Activated effector memory CD4-positive, alpha-beta T cell treated with Interleukin-2 at 50 U/mL for 16 hours (primary cell): ENCODE measurements around the gene DCAF16.
"Not testable (repeated sequence)": the region's sequence is repeated elsewhere in the genome, so short reads cannot be mapped to it uniquely, and the experiment has no call there.

Experiments used
- DNase-seq: peaks from one replicate; pipeline ENCODE4 v3.0.0-alpha.2; 2020

DCAF16 gene

GRCh38 chr4:17810260-17811077, at the start of gene DCAF16, which contains the start of gene NCAPG:
Gene DCAF16 (minus strand): TSS chr4:17810757. CDS start chr4:17804141, 6,616 bp downstream.
Gene NCAPG (plus strand): TSS chr4:17810979. CDS start chr4:17811078, 99 bp downstream.
- DNase-seq = peak; percentile 98

- no peak for DNase-seq
These were observed 49.3 kb upstream of the DCAF16 start for GRCh38 chr4:17859793-17860406.

DNA sequence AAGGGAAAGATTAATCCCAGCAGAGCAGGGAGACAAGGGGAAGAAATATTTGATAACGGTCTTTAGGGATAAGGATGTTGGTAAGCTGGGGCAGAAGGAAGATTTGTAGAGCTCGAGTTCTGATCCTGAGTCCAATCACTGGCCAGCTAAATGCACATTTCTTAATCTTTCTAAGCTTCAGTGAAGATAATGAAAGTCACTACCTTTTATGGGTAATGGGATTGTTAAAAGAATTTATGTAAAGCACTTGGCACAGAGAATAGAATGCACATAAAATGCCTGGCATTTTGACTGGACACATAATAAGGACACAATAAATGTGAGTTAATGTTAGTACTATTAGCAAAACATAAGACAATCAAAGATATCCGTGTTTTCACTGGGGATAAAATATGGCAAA, 43.5 kb upstream of the DCAF16 start:
- DNase-seq = no peak

- DNase-seq = no peak
These were observed 41.4 kb upstream of the DCAF16 start for GRCh38 chr4:17851959-17852358.

GRCh38 chr4:17850295-17850694, 39.7 kb upstream of the DCAF16 start:
- not testable (repeated sequence) for DNase-seq

- no peak for DNase-seq
These were observed 35.7 kb upstream of the DCAF16 start for GRCh38 chr4:17846266-17846665.

DNA sequence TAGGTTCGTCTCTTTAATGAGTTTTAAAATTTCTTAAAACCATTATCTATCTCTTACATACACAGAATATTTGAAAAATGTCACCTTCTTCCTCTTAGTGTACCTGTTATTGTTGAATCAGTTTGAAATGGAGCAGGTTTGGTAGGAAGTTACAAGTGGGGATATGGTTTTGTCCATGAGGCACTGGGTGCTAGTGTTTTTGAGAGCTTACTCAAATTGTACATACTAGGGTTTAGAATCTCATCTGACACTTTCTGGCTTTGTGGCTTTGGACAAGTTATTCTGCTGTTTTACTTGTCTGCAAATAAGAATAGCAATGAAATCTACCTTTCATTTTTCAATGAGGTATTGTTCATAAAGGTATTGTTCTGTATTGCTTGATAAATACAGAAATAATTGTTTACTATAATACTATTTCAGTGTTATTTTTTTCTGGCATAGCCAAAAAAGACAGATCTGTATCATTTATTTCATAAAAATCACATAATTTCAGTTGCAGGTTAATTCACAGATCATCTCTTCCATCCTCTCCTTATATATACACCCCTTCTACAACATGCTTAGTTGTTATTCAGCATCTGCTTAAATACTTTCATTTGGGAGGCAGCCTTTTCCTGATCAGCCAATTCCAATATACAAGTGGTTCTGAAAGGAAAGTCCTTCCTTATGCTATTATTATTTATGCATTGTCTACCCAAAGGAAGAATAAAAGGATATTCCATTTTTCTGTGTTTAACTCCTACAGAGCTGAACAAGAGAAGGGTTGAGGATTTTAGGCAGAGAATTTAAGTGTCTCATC, 13.5 kb upstream of the DCAF16 start:
- no peak for DNase-seq

- DNase-seq = no peak
These were observed 6.5 kb upstream of the DCAF16 start for GRCh38 chr4:17817027-17817426.

DNA sequence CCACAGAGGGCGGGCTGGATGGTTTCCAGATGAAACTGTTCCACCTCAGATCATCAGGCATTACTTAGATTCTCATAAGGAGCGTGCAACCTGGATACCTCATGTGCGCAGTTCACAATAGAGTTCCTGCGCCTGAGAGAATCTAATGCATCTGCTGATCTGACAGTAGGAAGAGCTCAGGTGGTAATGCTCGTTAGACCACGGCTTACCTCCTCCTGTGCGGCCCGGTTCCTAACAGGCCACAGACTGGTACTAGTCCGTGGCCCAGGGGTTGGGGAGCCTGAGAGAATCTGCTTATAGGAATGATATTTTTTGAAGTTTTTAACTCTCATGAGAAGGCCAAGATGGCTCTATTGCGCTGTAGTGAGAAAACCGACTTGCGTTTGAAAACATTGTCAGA, 5.6 kb upstream of the DCAF16 start:
- no peak for DNase-seq

GRCh38 chr4:17814140-17814539, 3.6 kb upstream of the DCAF16 start:
- no peak for DNase-seq

- no peak for DNase-seq
These were observed 2.2 kb upstream of the DCAF16 start for GRCh38 chr4:17812801-17813200.

DNA sequence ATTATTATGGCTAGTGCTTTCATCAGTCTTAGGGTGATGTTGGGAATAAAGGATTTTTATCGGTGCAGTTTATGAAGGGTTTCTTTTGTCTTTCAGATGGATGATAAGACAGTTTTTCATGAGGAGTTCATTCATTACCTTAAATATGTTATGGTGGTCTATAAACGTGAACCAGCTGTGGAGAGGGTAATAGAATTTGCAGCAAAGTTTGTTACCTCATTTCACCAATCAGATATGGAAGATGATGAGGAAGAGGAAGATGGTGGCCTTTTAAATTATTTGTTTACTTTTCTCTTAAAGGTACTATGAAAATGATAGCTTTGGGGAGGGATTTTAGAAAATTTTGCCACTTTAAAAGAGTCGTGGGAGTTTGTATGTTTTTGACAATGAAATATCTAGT, 1.6 kb upstream of the DCAF16 start:
- no peak for DNase-seq

DNA sequence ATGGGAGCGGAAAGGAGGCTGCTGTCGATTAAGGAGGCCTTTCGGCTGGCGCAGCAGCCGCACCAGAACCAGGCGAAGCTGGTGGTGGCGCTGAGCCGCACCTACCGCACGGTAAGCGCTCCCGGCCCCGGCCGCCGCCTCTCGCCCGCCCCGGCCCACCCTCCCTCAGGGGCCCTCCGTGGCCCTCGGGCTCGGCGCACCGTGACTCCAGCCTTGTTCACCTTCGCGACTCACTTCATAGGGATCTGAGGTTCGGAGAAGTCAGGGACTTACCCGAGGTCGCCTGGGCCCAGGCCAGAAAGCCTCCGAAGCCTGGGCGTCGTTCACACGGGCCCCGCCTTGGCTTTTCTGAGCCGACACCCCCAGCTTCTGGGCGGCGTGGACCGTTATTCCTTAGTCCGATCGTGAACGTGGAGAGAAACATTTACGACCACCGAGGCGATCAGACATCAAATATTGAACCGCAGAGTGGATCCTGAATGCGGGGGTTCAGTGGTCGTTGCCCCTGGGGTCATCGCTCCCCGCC, 584 bp upstream of the DCAF16 start:
- no peak for DNase-seq

- no peak for DNase-seq
These were observed 890 bp downstream of the DCAF16 start for GRCh38 chr4:17809667-17810066.

- no peak for DNase-seq
These were observed 3.1 kb downstream of the DCAF16 start for GRCh38 chr4:17807446-17807845.

GRCh38 chr4:17805580-17806155, 4.9 kb downstream of the DCAF16 start:
- DNase-seq = no peak

GRCh38 chr4:17797808-17798207, 12.7 kb downstream of the DCAF16 start:
- DNase-seq = no peak

- no peak for DNase-seq
These were observed 15.8 kb downstream of the DCAF16 start for GRCh38 chr4:17794730-17795129.

- no peak for DNase-seq
These were observed 21.6 kb downstream of the DCAF16 start for GRCh38 chr4:17788956-17789355.

GRCh38 chr4:17787315-17787714, 23.2 kb downstream of the DCAF16 start:
- DNase-seq = no peak

GRCh38 chr4:17786567-17786966, 24.0 kb downstream of the DCAF16 start:
- DNase-seq = no peak

- DNase-seq = no peak
These were observed 24.7 kb downstream of the DCAF16 start for GRCh38 chr4:17785858-17786257.
